SK-N-SH treated with all-trans-retinoic acid at 6 μM for 48 hours (cell line): ENCODE results near the gene GPBP1L1.
"Not testable (repeated sequence)": the region's sequence is repeated elsewhere in the genome, so short reads cannot be mapped to it uniquely, and the experiment has no call there.

Experiments
- ATAC-seq: fragments of 200-7000 bp; cut with Tn5 transposase; 3 replicates; pipeline ENCODE4 v1.9.1; 2020; ENCODE audit warnings: mild to moderate bottlenecking, moderate library complexity
- ARNTL ChIP-seq: fragments of 450-650 bp; formaldehyde crosslinking; IDR thresholded peaks from 2 replicates; pipeline ENCODE4 v1.5.0; 2020; ENCODE audit warnings: low read depth, mild to moderate bottlenecking, moderate library complexity, borderline replicate concordance
- BACH2 ChIP-seq: fragments of 250-450 bp; sonication (Bioruptor Pico); IDR thresholded peaks from 2 replicates; pipeline ENCODE4 v1.9.0; 2021; ENCODE audit warnings: mild to moderate bottlenecking, borderline replicate concordance
- CREB5 ChIP-seq: fragments of 250-450 bp; sonication (Bioruptor Pico); IDR thresholded peaks from 2 replicates; pipeline ENCODE4 v1.5.1; 2020; ENCODE audit warnings: low read depth, mild to moderate bottlenecking, moderate library complexity
- CSDC2 ChIP-seq: fragments of 250-450 bp; sonication (Bioruptor Pico); IDR thresholded peaks from 2 replicates; pipeline ENCODE4 v1.5.0; 2020; ENCODE audit warnings: mild to moderate bottlenecking, moderate library complexity
- ESRRG ChIP-seq: fragments of 250-450 bp; sonication (Bioruptor Pico); IDR thresholded peaks from 2 replicates; pipeline ENCODE4 v1.6.1; 2021; ENCODE audit warnings: mild to moderate bottlenecking
- GLIS3 ChIP-seq: fragments of 250-450 bp; sonication (Bioruptor Pico); IDR thresholded peaks from 2 replicates; pipeline ENCODE4 v1.5.0; 2020; ENCODE audit warnings: mild to moderate bottlenecking, moderate library complexity
- ISL1 ChIP-seq: fragments of 250-450 bp; sonication (Bioruptor Pico); IDR thresholded peaks from 2 replicates; pipeline ENCODE4 v2.1.2; 2022; ENCODE audit warnings: mild to moderate bottlenecking, moderate library complexity
- OSR1 ChIP-seq: fragments of 250-450 bp; sonication (Bioruptor Pico); IDR thresholded peaks from 2 replicates; pipeline ENCODE4 v1.8.0; 2022; ENCODE audit warnings: moderate library complexity, mild to moderate bottlenecking, inconsistent platforms
- PATZ1 ChIP-seq: fragments of 250-450 bp; sonication (Bioruptor Pico); IDR thresholded peaks from 2 replicates; pipeline ENCODE4 v1.8.0; 2020; ENCODE audit warnings: mild to moderate bottlenecking, moderate library complexity, borderline replicate concordance
- RARB ChIP-seq: fragments of 250-450 bp; sonication (Bioruptor Pico); IDR thresholded peaks from 2 replicates; pipeline ENCODE4 v1.8.0; 2021; ENCODE audit warnings: mild to moderate bottlenecking, moderate library complexity
- SNAI2 ChIP-seq: fragments of 250-450 bp; sonication (Bioruptor Pico); IDR thresholded peaks from 2 replicates; pipeline ENCODE4 v1.5.0; 2020; ENCODE audit warnings: mild to moderate bottlenecking, moderate library complexity
- TCF4 ChIP-seq: fragments of 250-450 bp; sonication (Bioruptor Pico); IDR thresholded peaks from 2 replicates; pipeline ENCODE4 v1.8.0; 2021; ENCODE audit warnings: mild to moderate bottlenecking, moderate library complexity, borderline replicate concordance
- TOX ChIP-seq: fragments of 250-450 bp; sonication (Bioruptor Pico); IDR thresholded peaks from 2 replicates; pipeline ENCODE4 v1.8.0; 2021; ENCODE audit warnings: mild to moderate bottlenecking, moderate library complexity, borderline replicate concordance
- TSHZ2 ChIP-seq: fragments of 250-450 bp; sonication (Bioruptor Pico); IDR thresholded peaks from 2 replicates; pipeline ENCODE4 v1.5.0; 2020; ENCODE audit warnings: mild to moderate bottlenecking, moderate library complexity
- ZC3H10 ChIP-seq: fragments of 250-450 bp; sonication (Bioruptor Pico); IDR thresholded peaks from 2 replicates; pipeline ENCODE4 v1.5.1; 2021; ENCODE audit warnings: mild to moderate bottlenecking, moderate library complexity
- ZFP3 ChIP-seq: fragments of 250-450 bp; sonication (Bioruptor Pico); IDR thresholded peaks from 2 replicates; pipeline ENCODE4 v1.5.0; 2020; ENCODE audit warnings: mild to moderate bottlenecking, moderate library complexity
- ZFP30 ChIP-seq: fragments of 450-650 bp; formaldehyde crosslinking; IDR thresholded peaks from 2 replicates; pipeline ENCODE4 v1.5.0; 2022; ENCODE audit warnings: mild to moderate bottlenecking, moderate library complexity
- ZNF70 ChIP-seq: fragments of 450-650 bp; formaldehyde crosslinking; IDR thresholded peaks from 2 replicates; pipeline ENCODE4 v1.5.0; 2020; ENCODE audit warnings: mild to moderate bottlenecking, moderate library complexity

Gene GPBP1L1

GRCh38 chr1:45721207-45721606 is 34.9 kb upstream of the GPBP1L1 start (continued):
- TF ChIP-seq OSR1 (CRISPR knock-in tag) (no peak), ISL1 (no peak), ZFP30 (CRISPR knock-in tag) (no peak)

- TF ChIP-seq TOX (CRISPR knock-in tag) (no peak), ARNTL (no peak)
- ATAC-seq, result no peak
These were observed 32.0 kb upstream of the GPBP1L1 start for GRCh38 chr1:45718289-45718688.

- ATAC-seq, result not testable (repeated sequence)
These were observed 31.1 kb upstream of the GPBP1L1 start for GRCh38 chr1:45717386-45717785.

GRCh38 chr1:45716700-45717099 is 30.4 kb upstream of the GPBP1L1 start:
- ATAC-seq, result no peak
- TF ChIP-seq SNAI2 (CRISPR knock-in tag), result no peak
- no peak for TF ChIP-seq ESRRG
- no peak for TF ChIP-seq GLIS3 (CRISPR knock-in tag)
- no peak for TF ChIP-seq PATZ1 (CRISPR knock-in tag)
- TF ChIP-seq CREB5 (CRISPR knock-in tag), result no peak
- no peak for TF ChIP-seq ZNF70
- TF ChIP-seq ARNTL, result no peak
- no peak for TF ChIP-seq TOX (CRISPR knock-in tag)
- TF ChIP-seq OSR1 (CRISPR knock-in tag), result no peak
- TF ChIP-seq TCF4 (CRISPR knock-in tag), result no peak
- no peak for TF ChIP-seq TSHZ2

- no peak for ATAC-seq
- TF ChIP-seq ZFP30 (CRISPR knock-in tag) (no peak), ZNF70 (no peak), RARB (CRISPR knock-in tag) (no peak), ZC3H10 (CRISPR knock-in tag) (no peak), PATZ1 (CRISPR knock-in tag) (no peak), CSDC2 (CRISPR knock-in tag) (no peak), GLIS3 (CRISPR knock-in tag) (no peak), ZFP3 (CRISPR knock-in tag) (no peak), OSR1 (CRISPR knock-in tag) (no peak)
These were observed 27.4 kb upstream of the GPBP1L1 start for GRCh38 chr1:45713711-45714110.

- no peak for ATAC-seq
- no peak for TF ChIP-seq BACH2 (CRISPR knock-in tag)
These were observed 18.3 kb upstream of the GPBP1L1 start for GRCh38 chr1:45704637-45705036.
